IMR-90 (cell line): ENCODE data around the gene IL4R.

Source experiments
- CEBPB ChIP-seq: IDR thresholded peaks from 2 replicates; pipeline ENCODE4 v1.6.1; 2012; ENCODE audit warnings: low read depth, low read length, improper control_type of control experiment
- FOS ChIP-seq: fragments of 150-350 bp; IDR thresholded peaks from 2 replicates; pipeline ENCODE4 v1.6.1; 2016; ENCODE audit warnings: low read depth, low read length
- POLR2A ChIP-seq: IDR thresholded peaks from 2 replicates; pipeline ENCODE4 v1.6.1; 2012; ENCODE audit warnings: mild to moderate bottlenecking, low read depth, low read length
- RCOR1 ChIP-seq: IDR thresholded peaks from 2 replicates; pipeline ENCODE4 v1.6.1; 2012; ENCODE audit warnings: mild to moderate bottlenecking, low read length, improper control_type of control experiment; ENCODE audit not compliant: insufficient replicate concordance

GRCh38 chr16:27383556-27384243, 69.9 kb downstream of the IL4R start:
- TF ChIP-seq POLR2A (no peak), CEBPB (no peak), FOS (no peak), RCOR1 (no peak)
